Activated CD8-positive, alpha-beta memory T cell treated with anti-CD3 and anti-CD28 coated beads for 1 hour (primary cell): ENCODE data around the gene AHCYL2.
"Not testable (repeated sequence)": the region's sequence is repeated elsewhere in the genome, so short reads cannot be mapped to it uniquely, and the experiment has no call there.

ENCODE experiments used
- DNase-seq, 2 donors: peaks; one replicate each; pipeline ENCODE4 v3.0.0-alpha.2; 2020; ENCODE audit warnings: low read depth in 1 of 2; ENCODE audit errors: extremely low read depth in 1 of 2

AHCYL2 gene

GRCh38 chr7:129208667-129209066, 16.2 kb upstream of the AHCYL2 start:
- DNase-seq: no peak

- DNase-seq: no peak
Observed at GRCh38 chr7:129209067-129209926, 15.5 kb upstream of the AHCYL2 start.

GRCh38 chr7:129210256-129210988, 14.4 kb upstream of the AHCYL2 start:
- DNase-seq: peak; percentile 23 to 50

- DNase-seq: no peak
Observed at GRCh38 chr7:129210989-129211312, 13.9 kb upstream of the AHCYL2 start.

- DNase-seq: no peak
Observed at GRCh38 chr7:129212126-129212525, 12.7 kb upstream of the AHCYL2 start.

- DNase-seq: no peak
Observed at GRCh38 chr7:129212596-129212995, 12.2 kb upstream of the AHCYL2 start.

- no peak for DNase-seq
Observed at GRCh38 chr7:129213828-129214227, 11.0 kb upstream of the AHCYL2 start.

GRCh38 chr7:129215691-129216090, 9.1 kb upstream of the AHCYL2 start:
- not testable (repeated sequence) for DNase-seq

- DNase-seq: not testable (repeated sequence)
Observed at GRCh38 chr7:129216101-129216715, 8.6 kb upstream of the AHCYL2 start.

GRCh38 chr7:129216821-129217416, 7.9 kb upstream of the AHCYL2 start:
- DNase-seq: not testable (repeated sequence)

GRCh38 chr7:129218514-129219062, 6.2 kb upstream of the AHCYL2 start:
- DNase-seq: peak; percentile 50 to 60

GRCh38 chr7:129219166-129219565, 5.7 kb upstream of the AHCYL2 start:
- DNase-seq: not testable (repeated sequence)

- DNase-seq: no peak
Observed at GRCh38 chr7:129222064-129222463, 2.8 kb upstream of the AHCYL2 start.

GRCh38 chr7:129225206-129225930, 538 bp downstream of the AHCYL2 start:
- peak; percentile 11 to 25 for DNase-seq

GRCh38 chr7:129225931-129226572, 1.2 kb downstream of the AHCYL2 start:
- DNase-seq: no peak

- no peak for DNase-seq
Observed at GRCh38 chr7:129227646-129228578, 3.1 kb downstream of the AHCYL2 start.

GRCh38 chr7:129228633-129229032, 3.8 kb downstream of the AHCYL2 start:
- DNase-seq: no peak

- no peak for DNase-seq
Observed at GRCh38 chr7:129231666-129232065, 6.8 kb downstream of the AHCYL2 start.

- DNase-seq: no peak
Observed at GRCh38 chr7:129238546-129238945, 13.7 kb downstream of the AHCYL2 start.
